Measurements from ENCODE around the gene RTL1.

RTL1 gene

DNA sequence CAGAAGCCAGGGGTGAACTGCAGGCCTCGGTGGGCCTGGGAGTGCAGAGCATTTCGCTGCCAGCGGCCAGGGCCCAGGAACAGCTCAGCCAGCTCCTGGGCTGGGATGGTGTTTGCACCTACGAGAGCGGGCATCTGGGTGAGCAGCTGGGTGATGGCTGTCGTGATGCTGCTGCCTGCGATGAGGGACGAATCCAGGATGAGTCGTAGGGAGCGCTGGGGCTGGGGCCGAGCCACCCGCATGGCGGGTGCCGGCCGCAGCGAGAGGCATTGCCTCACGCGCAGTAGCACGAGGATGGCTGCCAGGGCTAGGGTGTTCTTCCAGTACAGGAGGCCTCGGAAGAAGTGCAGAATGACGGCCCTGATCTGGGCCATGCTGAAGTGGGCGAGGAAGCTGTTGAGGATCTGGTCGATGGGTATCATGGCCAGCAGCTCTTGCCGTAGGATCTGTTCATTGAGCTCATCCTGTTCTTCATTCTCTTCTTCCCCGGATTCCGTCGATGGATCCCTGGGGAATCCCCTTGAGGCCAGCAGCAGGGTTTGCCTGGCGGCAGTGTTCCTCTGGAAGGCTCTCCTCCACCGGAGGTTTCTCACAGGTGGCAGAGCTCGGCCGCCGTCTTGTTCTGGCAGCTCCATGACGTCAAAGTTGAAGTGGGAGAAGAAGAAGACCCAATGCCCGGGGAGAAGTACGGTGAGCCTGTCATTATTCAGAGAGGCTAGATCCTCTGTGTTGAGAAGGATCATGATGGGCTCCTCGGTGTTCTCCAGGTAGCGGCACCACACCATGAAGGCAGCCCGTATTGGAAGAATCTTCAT, 22.1 kb downstream of the RTL1 start:
- DNase-seq, result no peak

DNA sequence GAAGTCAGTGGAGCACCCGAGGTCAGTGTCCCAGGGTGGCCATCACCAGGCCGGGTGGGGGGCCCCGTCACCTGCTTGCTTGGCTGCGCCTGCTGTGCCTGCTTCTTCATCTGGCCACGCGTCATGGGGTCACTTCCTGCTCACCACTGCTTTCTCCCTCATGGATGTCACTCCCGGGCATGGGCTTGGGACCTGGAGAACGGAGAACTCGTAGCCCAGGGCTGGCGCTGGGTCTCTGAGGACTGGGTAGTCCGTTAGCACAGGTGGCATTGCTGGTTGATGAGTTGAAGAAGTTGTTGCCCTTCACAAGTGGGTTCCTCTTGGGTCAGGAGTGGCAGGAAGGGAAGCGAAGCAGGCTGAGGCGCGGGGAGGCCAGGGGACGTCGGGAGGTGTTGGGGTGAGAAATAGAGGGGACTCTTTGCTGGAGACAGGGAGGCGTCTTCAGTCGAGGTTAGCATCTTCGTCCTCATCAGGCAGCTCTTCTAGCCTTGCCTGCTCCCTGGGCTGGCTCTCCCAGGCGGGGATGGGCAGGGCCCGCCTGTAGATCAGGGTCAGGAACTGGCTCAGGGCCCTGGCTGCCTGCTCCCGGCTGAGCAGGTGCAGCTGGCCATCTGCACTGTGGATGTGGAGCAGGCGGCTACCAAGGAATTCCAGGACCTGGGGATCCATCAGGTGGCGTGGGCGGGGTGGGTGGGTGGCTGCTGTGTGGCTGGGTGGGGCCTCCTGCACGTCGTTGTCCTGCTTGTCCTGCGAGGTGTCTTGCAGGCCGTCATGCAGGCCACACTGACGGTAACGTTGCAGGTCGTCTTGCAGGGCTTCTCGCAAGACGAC, 23.0 kb downstream of the RTL1 start:
- DNase-seq, result no peak

GRCh38 chr14:100879782-100880181, 23.7 kb downstream of the RTL1 start:
- DNase-seq, result no peak

DNA sequence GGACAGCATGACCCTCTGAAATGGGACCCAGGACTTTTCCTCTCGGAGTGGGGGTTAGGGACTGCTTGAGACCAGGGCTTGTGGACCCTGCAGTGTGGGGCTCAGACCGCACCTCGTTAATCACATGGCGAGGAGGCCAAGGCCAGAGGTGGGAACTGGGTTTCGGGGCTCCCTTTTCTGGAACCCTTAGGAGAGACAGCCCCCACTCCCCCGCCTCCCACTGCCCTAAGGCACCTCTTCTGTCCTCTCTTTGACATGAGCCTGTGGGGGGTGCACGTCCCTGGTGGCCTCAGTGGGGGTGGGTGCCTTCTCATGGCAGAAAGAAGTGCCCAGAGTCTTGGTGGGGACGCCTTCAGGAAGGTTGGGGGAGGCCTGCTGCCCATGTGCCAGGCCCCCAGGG, 24.3 kb downstream of the RTL1 start:
- DNase-seq, result no peak

GRCh38 chr14:100878271-100879146, 25.0 kb downstream of the RTL1 start:
- DNase-seq, result no peak

DNA sequence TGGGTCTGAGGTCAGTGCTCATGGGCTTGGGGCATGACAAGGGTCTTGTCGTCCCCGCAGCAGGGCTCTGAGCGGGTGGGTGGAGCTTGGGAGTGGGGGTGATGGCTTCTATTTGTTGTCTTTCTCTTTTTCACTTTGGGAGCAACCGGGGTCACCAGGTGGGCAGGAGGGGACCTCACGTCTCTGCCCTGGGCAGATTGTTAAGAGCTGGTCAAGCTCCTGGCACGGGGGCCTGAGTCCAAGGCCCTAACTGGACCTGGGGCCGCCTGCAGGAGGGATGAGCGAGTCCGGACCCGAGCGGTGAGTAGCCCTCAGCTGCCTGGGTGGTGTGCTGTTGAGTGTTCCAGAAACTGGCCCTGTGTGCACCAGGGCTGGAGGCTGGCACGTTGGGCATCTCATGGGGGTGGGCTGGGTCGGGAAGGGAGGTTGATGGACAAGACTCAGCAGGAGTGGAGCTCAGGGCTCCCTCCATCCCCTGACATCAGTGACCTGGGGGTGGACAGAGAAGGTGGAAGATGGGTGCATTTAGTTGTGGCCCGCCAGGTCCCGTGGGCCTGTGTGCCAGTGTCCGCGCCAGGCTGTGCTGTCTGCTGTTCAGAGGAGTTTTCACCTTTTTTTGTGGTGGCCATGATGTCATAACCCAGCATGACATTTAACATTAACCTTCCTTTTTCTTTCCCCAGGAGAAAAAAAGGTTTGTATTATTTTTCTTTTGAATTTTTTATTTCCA, 27.5 kb downstream of the RTL1 start:
- DNase-seq, result no peak

DNA sequence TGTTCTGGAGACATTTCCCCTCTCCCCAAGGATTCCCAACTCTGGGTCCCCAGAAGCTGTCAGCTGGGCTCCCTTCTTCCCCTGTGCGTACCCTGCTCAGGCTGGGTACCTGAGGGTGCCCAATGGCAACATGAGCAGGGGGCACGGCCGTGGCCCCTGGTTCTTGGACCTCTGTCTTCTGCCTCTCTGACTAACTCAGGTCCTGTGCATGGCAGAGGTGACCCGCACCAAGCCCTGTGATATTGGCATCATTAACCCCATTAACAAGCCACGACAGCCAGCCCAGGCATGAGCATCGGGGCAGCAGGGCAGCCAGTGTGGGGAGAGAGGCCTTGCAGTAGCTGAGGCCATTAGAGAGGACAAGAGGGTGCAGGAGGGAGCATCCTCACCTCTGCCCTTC, 28.4 kb downstream of the RTL1 start:
- no peak for DNase-seq

DNA sequence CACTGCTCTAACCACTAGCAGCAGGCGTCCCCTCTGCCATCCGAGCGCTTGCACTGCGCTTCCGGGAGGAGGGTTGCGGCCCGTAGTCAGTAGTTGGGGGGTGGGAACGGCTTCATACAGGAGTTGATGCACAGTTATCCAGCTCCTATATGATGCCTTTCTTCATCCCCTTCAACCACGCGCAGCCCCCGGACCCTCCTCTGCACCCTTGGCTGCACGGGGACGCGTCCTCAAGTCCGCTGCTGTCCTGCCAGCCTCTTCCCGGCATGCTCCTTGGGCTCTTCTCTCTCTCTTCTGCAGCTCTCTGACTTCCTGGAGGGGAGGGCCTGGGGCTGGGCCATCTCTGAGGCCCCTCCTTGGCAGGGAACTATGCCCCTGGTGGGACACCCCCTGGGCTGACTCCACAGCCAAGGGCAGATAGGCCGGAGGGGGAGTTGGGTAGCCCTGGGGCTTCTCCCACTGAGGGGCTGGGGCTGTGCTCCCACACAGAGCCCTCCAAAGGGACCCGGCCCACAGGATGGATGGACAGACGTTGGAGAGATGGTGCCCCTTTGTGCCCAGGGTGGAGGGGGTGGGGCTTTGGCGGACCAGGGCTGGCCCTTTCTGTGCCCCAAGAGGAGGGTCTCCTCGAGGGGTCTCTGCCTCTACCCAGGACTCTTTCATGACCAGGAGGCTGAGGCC, 29.0 kb downstream of the RTL1 start:
- DNase-seq, result no peak

DNA sequence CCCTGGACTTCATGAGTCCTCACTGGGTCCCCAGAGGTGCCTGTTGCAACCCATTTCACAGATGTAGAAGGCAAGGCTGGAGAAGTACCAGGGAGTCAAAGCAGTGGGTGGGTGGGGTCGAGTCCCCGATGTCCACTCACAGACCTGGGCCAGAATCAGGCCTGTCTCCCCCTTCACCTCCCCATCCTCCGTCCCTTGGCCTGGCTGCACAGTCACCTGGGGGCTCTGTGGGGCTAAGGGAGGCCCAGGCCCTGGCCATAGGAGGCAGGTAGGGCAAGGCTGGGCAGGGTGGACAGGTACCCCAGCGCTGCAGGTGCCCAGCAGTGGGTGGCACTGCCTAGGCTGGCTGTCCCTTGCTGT, 29.5 kb downstream of the RTL1 start:
- no peak for DNase-seq

DNA sequence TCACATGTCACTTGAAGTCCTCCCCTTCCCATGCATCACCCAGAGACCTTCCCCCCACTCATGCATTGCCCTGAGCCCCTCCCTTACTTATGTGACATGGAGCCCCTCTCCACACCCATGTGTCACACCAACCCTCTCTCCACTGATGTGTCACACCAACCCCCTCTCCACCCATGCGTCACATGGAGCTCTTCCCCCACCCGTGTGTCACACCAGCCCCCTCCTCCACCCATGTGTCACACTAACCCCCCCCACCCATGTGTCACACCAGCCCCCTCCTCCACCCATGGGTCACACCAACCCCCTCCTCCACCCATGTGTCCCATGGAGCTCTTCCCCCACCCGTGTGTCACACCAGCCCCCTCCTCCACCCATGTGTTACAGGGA, 30.4 kb downstream of the RTL1 start:
- no peak for DNase-seq

DNA sequence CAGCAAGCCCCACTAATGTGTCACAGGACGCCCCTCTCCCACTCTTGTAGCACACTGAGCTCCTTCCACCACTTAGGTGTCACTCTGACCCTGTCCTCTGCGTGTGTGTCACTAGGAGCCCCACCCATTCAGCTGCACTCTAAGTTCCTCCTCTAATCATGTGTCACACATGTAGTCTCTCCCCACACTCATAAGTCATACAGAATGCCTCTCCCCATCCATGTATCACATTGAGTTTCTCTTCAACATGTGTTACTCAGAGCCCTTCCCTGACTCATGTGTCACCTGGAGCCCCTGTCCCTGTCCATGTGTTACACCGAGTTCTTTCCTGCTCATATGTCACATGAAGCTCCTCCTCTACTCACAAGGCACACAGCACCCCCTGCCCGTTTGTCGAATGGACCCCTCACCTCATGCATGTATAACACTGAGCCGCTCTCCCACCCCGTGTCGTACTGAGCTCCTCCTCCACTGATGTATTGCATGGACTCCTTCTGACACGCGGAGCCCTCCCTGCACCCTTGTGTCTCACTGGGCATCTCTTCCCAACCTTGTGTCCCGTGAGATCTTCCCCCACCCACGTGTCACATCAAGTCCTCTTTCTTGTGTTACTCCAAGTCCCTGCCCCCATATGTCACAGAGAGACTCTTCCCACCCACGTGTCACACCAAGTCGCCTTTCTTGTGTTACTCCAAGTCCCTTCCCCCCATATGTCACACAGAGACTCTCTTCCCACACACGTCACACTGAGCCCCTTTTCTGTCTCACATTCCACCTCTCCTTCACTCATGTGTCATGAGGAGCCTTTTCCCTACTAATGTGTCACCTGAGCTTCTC, 31.0 kb downstream of the RTL1 start:
- no peak for DNase-seq

GRCh38 chr14:100871234-100872186, 32.0 kb downstream of the RTL1 start:
- DNase-seq, result no peak

DNA sequence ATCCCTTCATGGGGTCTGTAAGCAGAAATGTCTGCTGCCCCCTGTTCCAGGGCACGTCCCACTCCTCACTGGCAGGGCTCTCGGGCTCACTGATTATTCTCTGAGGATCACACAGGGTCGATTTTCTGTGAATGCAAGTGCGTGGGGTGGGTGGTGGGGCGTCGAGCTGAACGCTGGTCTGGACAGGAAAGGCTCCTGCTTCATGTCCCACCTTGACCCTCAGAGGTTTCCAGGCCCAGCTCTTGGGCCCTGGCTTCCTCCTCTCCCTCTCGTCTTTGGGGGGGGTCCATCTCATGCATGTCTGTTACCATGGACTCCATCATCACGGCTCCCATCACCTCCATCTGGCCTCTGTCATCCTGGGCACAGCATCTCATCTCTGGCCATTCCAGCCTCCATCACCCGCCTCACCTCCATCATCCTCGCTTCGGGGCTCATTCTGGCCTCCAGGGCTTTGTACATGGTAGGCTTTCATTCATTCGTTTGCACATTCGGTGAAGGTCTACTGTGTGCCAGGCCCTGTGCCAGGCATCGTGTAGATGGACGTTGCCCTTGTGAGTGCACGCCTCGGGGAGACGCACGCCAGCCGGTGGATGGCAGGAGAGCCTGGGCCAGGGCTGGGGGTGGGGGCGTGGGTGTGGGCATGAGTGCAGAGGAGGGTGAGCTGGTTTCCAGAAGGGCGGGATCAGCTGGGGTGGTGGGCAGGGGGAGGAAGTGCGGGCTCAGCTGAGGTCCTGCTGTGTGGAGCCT, 34.7 kb downstream of the RTL1 start:
- no peak for DNase-seq

GRCh38 chr14:100867631-100868315, 35.7 kb downstream of the RTL1 start:
- no peak for DNase-seq

DNA sequence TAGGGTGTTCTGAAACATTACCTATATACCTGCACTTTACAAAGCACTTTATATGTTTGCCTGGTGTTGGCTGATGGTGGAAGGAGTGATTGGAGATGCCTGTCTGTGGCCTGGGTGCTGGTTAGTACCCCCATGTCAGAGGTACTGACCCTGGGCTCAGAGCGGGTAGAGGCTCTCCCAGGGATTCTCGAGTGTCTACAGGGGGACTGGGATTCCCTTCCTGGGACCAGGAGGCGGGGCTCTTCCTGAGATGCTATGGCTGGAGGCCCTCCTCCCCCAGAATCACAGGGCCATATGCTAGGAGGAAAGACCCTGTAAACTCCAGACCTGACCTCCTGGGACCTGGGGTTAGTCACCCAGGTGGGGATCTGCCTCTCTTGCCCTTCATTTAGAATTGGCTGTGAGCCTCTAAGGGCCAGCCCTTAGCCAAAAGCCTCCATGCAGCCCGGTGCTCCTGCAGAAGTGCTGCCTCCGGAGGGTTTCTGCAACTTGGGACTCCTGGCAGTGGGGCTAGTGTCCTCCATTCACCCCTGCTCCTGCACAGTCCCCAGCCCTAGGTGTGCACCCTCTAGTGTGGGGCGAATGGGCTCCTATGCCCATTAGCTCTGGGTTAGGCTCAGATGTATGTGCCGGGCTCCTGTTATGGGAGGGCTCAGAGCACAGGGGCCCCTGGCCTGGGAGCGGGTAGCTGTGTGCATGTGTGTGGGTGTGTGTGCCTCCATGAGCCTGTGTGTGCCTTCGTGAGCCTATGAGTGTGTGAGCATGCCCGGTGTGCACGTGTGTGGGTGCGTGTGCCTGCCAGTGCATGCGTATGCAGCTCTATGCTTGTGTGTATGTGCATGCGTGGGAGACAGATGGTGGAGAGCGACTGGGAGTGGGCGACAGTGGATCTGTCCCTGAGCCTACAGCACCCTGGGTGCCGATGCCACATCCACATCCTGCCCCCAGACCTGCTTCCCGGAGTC, 36.6 kb downstream of the RTL1 start:
- no peak for DNase-seq

- no peak for DNase-seq
Observed at GRCh38 chr14:100865682-100866591, 37.6 kb downstream of the RTL1 start.

Data from NCI-H1436 treated with DMSO at 0.1 percent for 48 hours (cell line).